NCI-H510A (cell line): ENCODE data around the gene DHX8.

Experiments used
- DNase-seq: peaks from one replicate; lab custom pipeline; 2025; lab: John Stamatoyannopoulos, UW

Gene DHX8

GRCh38 chr17:43548689-43549379 is 65.1 kb downstream of the DHX8 start:
- DNase-seq = no peak

- no peak for DNase-seq
Measured at GRCh38 chr17:43549496-43549895, 65.7 kb downstream of the DHX8 start.

- DNase-seq = no peak
Measured at GRCh38 chr17:43550754-43551153, 67.0 kb downstream of the DHX8 start.

GRCh38 chr17:43552229-43552837 is 68.6 kb downstream of the DHX8 start:
- no peak for DNase-seq

- no peak for DNase-seq
Measured at GRCh38 chr17:43553573-43553972, 69.8 kb downstream of the DHX8 start.

- DNase-seq = no peak
Measured at GRCh38 chr17:43554857-43555256, 71.1 kb downstream of the DHX8 start.

DNA sequence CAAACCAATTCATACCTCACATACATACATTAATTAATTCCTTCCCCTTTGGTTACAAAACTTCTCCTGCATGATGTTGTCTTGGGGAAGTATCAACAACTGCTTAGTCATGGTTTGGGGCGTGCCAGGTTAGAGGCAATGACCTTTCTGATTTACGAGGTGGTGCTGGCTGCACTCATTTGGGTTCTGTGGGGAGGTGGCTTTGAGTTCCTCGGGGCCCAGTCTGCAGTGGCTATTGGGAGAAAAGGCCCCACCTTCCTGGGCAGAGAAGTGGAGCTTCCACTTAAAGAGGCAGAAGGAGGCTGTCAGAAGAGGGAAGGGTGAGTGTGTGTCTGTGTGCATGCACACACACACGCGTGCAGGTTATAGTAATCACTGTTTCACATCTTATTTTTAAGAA is 72.5 kb downstream of the DHX8 start:
- DNase-seq = no peak

DNA sequence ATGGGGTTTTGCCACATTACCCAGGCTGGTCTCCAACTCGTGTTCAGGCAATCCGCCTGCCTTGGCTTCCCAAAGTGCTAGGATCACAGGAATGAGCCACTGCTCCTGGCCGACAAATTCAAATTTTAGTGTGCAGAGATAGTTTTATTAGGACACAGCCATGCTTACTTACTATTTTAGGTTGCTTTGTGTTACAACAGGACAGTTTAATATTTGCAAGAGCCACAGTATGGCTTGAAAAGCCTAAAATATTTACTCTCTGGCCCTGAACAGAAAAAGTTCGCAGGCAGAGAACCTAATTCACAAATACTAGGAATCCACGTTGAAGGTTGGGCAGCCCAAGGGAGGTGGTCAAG is 75.0 kb downstream of the DHX8 start:
- DNase-seq = no peak

DNA sequence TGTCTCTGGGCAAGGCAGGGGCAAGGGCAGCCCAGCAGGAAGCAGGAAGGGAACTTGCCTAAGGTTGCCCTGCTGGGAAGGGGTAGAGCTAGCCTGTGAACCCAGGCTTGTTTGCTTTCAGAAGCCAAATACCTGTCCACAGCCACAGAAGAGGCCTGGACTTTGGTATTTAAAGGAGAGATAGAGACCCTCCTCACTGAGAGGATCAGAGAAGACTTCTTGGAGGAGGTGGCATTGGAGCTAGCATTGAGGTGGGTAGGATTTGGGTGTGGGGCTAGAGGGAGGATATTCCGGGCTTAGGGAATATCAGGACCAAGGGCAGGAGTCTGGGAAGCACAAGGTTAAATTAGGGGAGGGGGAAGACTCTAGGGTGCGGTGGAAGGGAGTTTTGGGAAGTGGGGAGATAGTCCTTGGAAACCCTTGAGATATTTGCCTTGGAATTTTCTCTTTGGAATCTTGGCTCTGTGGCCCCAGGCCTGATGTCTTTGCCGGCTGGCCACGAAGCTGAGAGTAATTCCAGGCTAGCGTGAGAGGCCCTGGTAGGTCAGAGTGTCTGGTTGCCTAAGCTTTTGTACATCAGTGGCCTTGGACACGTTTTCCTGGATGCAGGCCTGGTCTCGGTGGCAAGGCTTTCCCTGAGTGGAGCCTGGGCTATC is 75.5 kb downstream of the DHX8 start:
- no peak for DNase-seq

- no peak for DNase-seq
Measured at GRCh38 chr17:43560461-43561427, 77.0 kb downstream of the DHX8 start.

- DNase-seq = no peak
Measured at GRCh38 chr17:43562679-43563599, 79.2 kb downstream of the DHX8 start.

GRCh38 chr17:43563600-43564594 is 80.1 kb downstream of the DHX8 start:
- no peak for DNase-seq

DNA sequence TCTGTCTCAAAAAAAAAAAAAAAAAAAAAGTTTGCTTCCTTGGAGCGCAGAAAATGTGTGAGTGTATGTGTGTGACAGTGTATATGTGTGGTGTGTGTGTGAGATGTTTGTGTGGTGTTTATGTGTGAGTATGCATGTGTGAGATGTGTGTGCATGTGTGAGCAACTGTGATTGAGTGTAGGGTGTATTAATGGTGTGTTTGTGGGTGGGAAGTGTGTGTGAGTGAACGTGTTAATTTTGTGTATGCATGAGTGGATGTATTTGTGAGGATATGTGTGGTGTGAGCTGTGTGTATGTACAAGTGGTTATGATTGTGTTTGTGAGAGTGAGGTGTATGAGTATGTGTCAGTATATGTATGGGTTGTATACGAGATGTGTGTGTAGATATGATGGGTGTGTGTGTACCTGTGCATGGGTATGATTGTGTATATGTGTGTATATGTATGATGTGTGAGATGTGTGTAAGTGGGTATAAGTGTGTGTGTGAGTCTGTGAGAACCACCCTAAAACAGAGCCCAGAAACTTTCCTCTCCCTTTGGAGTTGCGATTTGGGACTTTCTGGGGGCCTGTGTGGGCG is 84.8 kb downstream of the DHX8 start:
- DNase-seq = no peak

- no peak for DNase-seq
Measured at GRCh38 chr17:43570518-43570928, 86.7 kb downstream of the DHX8 start.

GRCh38 chr17:43572368-43572980 is 88.7 kb downstream of the DHX8 start:
- DNase-seq = no peak

DNA sequence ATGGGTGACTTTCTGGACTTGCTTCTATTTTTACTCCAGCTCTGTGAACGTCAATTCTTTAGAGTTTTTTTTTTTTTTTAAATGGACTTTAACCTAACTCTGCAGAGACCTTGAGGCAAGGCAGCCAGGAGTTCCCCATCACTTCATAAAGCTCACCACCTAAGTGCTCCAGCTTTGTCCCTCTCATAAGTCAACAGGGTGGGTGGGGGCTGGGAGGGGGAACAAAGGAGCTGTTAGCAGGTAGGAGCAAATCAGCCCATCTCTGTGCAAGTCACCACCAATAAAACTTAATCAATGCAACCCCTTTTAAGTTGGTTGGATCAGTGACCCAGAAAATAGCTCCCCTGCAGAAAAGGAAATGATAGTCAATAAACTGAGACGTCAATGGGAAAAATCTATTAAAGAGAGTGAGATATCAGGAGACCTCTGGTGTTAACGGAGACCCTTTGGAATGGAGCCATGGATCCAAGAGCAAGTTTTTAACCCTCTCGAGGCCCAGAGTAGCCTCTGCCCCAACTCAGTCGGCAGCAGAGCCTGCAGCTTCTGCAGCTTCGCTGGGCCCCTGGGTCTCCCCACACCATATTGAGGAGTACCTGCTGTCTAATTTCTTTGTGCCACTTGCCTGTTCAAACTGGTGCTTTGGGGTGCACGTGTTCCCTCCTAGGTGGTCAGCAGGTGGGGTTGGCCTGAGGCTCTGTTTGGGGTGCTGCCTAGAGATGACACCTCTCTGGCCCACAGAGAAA is 90.0 kb downstream of the DHX8 start:
- DNase-seq = no peak

DNA sequence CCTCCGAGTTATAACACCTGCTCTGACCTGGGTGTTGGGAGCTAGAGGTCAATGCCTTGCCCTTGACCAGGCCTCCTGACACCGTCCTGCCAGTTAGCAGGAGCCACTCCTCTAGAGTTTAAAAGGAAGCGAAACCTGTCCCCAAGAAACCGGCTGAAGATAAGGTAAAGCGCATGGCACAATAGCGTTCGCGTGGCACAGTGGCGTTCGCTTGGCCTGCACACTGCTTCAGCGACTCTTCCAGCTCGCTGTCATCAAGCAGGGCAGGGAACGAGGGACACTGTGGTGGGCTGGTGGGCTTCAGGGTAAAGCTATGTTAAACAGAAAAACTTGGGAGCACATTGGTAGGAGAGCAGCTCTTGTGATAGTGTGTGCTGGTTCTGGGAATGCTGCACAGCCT is 90.6 kb downstream of the DHX8 start:
- DNase-seq = no peak

- no peak for DNase-seq
Measured at GRCh38 chr17:43574896-43575525, 91.2 kb downstream of the DHX8 start.
